ENCODE data around the gene CALR3. TPM values are rescaled to one million over a fixed set of nuclear protein-coding genes. Genes with fewer than 3 reads are reported as not detected.
"Not testable (repeated sequence)": the region's sequence is repeated elsewhere in the genome, so short reads cannot be mapped to it uniquely, and the experiment has no call there.

CALR3 gene
- total RNA-seq, 1 experiment from 2014 or later, result not detected

DNA sequence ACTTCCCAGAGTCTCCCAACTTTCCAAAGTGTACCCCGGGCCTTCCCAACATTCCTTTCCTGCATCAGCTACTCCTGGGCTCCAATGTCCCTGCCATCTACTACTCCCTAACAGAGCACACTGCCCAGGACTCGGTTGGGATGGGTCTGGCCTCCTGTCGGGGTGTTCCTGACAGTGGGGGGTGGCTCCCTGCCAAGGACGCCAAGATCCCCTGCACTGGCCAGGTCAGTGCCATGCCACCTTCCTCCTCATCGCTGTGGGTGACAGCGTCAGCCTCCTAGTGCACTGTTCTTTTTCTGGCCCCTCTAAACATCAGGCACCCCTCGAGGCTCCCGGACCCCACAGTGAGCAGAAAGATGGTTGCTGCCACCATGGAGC, 38.0 kb downstream of the CALR3 start:
- DNase-seq (ENCODE audit: low read depth), result no peak

DNA sequence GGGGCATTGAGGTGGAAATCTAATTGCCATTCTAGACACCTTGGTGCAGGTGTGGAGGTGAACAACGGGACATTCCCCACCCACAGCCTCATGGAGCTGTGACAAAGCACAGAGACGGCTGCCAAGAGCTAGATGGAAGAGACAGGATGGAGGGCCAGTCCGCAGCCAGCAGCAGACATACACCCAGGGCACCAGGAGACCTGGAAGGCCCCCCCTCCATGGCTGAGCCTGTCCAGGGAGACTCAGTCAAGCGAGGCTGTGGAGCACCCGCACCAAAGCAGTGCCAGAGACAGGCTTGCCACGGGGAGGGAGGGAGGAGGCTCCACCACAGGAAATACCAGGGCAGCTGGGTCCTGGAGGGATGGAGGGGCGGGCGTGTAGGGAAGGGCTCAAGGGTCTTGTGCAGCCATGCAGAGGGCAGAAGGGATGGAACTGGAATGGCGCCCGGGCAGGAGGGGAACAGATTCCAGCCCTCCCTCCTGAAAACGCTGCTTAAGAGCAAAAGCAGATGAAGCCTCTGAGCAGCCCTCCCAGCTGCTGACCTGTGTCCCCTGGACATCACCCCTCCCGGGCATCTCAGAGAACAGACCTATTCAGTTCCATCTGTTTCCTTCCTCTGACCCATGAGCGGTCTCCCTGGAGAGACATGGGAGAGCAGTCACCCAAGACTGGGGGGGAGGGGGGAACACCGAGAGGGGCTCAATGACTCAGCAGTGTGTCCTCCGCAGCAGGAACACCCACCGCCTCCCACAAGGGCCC, 38.6 kb downstream of the CALR3 start:
- DNase-seq (ENCODE audit: low read depth), result peak; percentile 63

DNA sequence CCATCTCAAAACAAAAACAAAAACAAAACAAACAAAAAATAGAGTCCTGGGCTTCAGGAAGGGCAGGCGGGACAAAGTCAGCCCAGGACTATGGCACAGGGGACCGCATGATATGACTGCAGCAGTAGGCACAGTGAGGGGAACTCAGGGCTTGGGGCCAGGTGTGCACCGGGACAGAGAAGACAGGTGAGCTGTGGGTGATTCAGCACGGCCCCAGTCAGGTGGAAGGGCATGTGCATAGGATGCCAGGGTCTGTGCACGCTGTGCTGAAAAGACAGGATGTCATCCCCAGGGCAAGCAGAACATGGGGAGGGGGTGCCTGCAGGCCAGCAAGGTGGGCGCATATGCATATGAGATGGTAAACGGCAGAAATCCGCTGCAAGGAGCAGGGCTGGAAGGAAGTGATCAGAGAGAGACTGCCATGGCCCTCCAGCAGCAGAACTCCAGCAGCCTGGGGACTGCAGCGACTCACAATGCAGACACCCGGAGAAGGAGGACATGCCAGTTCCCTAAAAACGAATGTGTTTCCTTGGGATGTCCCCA, 39.2 kb downstream of the CALR3 start:
- DNase-seq (ENCODE audit: low read depth), result no peak

DNA sequence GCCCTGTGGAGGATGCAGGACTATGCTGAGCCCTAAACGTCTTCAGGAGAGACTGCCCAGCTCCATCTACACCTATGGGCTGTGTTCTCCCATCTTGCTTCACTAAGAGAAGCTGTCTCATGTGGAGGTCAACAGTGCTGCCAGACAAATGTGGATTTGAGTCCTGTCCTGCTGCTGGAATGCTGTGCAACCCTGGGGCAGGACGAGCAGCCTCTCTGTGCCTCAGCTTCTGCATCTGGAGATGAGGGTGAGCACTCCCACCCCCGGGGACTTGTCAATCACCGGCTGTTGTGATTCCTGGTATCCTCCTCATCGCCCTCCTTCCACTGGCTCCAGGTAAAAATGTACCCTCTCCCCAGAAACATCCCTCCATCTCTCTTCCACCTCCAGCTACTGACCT, 40.5 kb downstream of the CALR3 start:
- no peak for DNase-seq (ENCODE audit: low read depth)

DNA sequence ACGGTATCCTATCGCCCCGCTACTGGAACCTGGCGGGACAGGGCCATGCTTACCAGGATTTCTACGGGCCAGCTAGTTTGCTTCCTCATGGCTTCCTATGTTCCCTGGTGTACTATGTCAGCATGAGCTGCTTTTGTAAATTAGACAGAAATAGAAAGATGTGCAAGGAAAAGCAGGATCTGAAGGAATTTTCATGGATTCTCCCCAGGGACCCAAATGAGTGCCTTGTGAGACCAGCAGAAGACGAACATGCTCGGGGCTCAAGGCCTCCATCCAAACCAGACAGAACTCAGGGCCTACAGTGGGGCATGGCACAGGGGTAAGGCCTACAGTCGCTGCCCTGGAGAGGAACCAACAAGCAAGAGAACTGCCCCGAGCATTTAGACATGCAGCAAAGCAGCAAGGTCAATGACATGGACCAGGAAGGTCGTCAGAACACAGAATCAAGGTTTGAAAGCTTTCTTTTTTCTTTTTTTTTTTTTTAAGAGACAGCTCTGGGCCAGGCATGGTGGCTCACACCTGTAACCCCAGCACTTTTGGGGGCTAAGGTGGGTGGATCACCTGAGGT, 41.5 kb downstream of the CALR3 start:
- DNase-seq (ENCODE audit: low read depth), result no peak

DNA sequence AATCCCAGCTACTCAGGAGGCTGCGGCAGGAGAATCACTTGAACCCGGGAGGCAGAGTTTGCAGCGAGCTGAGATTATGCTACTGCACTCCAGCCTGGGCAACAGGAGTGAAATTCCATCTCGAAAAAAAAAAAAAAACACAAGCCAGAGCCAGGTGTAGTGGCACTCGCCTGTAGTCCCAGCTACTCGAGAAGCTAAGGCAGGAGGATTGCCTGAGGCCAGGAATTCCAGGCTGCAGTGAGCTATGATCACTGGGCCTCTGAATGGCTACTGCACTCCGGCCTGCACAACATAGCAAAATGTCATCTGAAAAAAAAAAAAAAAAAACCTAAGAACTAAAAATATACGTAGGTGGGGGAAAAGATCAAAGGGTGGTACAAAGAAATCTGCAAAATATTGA, 43.6 kb downstream of the CALR3 start:
- DNase-seq (ENCODE audit: low read depth), result no peak

DNA sequence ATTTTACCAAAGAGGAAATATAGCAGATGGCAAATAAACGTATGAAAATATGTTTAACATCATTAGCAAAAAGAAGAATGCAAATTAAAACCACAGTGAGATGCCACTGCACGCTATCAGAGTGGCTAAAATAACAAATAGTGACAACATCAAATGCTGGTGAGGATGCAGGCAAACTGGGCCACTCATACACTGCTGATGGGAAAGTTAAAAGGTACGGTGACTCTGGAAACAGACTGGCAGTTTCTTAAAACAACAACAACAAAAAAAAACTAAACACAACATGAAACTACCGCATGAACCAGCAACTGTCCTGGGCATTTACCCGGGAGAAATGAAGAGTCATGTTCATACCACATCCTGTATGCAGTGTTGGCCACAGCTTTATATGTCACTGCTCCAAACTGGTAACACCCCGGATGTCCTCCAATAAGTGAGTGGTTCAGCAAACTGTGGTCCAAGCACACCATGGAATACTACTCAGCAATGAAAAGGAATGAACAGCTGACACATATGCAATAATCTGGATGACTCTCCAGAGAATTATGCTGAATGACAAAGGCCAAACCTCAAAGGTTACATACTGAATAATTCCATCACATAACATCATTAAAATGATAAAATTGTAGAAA, 46.5 kb downstream of the CALR3 start:
- DNase-seq (ENCODE audit: low read depth), result peak; percentile 42

DNA sequence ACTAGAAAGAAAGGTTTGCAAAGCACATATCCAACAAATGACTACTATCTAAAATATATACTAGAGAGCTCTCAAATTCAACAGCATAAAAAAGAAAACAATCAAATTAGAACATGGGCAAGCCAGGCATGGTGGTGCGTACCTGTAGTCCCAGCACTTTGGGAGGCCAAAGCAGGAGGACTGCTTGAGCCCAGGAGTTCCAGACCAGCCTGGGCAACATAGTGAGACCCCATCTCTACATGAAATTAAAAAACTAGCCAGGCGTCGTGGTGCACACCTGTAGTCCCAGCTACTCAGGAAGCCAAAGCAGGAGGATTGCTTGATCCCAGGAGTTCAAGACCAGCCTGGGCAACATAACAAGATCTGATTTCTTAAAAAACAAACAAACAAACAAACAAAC, 47.1 kb downstream of the CALR3 start:
- not testable (repeated sequence) for DNase-seq (ENCODE audit: low read depth)

DNA sequence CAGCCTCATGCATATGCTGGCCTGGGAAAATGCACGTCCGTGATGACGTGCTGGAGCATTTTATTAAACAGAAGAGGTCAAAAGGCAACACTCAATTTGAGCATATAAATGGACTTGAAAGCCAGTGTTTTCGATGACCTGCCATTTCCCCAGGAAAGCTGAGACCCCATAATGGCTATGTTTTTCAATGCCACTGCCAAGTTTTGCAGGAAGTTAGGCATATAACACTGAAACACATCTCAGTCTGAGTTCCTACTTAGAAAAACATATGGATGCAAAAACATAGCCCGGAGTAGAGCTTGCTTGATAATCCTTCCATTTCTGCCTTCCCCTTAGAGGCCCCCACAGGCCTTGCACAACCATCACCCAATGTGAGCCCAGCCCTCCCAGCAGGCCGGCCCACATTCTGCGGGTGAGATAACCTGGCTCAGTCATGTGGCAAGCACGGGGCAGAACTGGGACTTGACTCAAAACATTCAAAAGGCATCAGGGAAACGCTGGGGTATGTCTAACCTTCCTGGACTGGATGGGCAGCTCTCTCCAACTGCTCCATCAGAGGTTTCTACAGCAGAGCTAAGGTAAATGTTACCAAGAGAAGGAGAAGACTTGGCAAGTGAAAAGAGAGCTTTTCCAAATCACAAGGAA, 49.1 kb downstream of the CALR3 start:
- DNase-seq (ENCODE audit: low read depth), result peak; percentile 67

DNA sequence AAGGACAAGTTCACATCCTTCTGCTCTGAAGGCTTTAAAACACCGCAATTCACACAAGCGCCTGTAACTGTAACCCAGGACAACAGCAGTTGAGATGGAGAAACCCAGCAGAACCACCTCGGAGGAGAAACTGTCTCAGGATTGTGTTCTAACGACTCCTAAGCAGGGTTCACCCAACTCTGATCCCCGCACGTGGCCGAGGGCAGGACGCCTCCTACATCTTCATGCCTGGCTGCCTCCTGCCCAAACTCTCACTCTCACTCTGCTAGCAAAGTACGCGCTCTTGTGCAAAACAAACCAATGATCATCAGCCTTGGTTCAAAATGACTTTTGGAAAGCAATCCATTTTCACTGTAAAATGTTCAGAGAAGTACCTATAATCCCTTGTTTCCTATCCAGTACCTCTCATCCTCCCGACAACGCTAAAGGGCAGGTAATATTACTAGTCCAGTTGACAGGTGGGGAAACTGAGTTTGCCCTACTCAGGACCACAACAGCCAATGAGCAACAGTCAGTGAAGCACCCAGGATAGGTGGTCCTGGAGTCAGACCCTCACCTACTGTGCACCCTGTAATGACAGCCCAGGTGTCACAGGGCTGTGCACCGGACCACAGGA, 49.8 kb downstream of the CALR3 start:
- DNase-seq (ENCODE audit: low read depth), result no peak

DNA sequence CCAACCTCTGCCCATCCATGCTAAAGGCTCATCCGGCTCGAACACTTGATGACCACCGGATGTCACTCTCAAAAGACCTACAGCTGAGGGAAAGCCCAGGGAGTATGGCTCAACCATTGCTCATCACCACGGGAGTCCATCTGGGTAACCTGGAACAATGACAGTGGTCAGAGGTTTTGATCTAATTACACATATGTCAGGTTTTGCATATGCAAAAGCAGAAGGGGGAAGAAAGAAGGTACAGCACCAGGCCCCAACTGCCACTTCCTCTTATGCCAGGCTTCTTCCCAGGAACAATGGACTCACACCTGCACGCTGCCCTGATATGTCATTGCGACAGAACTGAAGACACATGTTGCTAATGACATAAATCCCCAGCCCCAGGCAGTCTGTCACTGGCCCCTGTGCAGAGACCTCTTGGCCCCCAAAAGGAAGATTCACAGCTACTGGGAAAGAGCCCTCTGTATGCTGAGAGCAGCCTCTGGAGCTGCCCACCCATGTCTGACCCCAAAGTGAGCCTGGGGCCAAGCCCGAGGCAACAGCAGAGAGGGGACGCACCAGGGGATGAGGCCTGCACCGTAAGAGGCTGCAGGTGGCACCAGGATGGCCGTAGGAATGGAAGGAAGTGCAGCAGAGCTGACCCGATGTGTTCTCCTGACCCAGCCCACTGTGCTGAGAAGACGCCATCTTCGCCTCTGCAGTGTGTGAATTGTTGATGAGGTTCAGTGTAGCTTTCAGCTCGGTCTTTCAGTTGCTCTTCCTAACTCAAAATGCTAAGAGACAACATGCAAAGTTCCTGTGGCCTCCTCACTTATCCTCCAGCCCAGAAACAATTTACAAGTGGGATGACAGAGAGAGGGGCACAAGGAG, 50.5 kb downstream of the CALR3 start:
- DNase-seq (ENCODE audit: low read depth), result peak; percentile 77

DNA sequence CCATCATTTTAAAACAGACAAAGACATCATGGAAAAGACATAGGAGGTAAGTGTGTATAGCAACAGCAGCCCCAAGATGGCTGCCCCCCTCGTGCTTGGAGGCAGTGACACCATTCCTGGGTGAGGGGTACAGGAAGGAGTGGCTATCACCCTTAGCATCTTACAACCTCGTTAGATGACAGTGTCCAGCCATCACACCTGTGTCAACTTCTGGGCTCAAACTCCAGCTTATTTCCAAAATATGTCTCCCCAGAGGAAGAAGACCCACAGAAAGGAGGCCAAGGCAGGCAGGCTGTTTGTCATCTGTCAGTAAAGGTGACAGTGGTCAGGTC, 51.7 kb downstream of the CALR3 start:
- no peak for DNase-seq (ENCODE audit: low read depth)

DNA sequence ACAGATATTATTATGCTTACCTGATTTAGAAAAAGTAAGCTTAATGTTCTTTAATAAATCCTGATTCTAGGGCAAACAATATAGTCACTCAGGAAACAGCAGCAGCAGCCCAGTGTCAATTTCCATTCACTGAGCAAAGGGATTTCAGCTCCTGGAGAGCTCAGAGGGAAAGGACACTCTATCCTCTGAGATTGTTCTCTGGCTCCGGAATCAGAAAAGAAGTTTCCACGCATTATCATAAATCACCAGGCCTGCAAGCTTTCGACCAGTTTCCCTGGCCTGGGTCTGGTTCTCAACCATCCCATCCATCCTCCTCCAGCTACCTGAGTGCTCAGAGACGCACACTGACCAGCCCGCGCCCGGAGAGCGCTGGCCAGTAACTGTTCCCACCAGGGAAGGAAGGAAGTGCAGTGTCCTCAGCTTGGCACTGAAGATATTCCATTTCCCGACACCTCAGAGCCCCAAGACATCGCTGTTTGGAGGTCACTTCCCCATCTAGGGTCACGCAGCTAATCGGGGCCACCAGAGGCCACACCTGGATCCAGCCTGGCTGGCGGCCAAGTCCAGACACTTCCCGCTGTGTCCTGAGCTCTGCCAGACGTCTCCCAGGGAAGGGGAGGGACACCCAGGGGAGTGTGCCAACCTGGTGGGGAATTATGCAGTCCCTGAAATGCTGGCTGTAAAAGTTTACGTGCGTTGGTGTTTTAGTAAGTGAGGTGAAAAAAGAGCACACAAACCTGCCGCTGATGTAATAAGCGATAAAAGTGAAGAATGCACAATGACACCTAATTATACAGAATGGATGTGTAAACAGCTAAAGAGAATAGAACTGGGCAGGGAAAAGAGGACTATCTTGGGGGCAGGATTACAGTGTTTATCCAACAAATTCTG, 53.3 kb downstream of the CALR3 start:
- DNase-seq (ENCODE audit: low read depth), result no peak

DNA sequence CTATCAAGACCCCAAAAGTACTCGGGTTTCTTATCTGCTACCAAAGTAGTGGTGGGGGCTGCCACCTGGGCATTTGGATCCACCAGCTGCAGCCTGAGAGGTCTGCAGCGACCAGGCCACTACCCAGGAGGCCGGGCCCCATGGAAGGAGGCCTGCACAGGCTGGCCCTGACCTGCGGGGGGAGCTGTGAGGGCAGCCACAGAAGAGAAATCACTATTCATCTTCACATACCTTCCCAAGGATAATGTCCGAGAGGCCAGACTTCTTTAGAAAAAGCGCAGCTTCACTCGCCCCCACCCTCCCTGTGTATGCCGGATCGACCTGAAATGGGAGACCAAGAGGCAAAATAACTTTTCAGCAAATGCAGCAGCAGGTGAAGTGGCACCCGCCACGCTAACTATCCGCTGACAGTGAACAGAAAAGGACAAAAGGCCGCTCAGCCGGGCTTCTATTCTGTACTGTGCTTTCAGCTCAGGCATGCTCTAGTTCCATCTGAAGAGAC, 54.3 kb downstream of the CALR3 start:
- no peak for DNase-seq (ENCODE audit: low read depth)

DNA sequence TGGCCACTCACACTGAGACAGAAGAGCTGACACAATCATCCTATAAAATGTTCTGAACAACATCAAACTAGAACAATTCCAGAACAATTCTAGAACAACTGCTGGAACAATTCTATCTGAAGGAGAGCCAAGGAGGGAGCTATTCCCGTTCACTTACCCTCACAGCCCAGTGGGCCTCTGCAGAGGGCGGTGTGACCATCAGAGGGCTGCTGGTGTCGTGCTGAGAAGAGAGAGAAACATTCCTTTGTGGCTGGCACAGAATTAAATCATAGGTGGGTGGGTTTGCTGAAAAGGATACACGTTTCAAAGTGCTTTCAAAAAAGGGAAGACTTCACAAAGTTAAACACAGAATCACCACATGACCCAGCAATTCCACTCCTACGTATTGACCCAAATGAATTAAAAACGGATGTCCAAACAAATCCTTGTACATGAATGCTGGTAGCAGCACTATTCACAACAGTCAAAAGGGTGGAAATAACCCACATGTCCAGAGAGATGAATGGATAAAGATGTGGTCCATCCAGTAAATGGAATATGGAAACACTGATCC, 59.1 kb downstream of the CALR3 start:
- no peak for DNase-seq (ENCODE audit: low read depth)

DNA sequence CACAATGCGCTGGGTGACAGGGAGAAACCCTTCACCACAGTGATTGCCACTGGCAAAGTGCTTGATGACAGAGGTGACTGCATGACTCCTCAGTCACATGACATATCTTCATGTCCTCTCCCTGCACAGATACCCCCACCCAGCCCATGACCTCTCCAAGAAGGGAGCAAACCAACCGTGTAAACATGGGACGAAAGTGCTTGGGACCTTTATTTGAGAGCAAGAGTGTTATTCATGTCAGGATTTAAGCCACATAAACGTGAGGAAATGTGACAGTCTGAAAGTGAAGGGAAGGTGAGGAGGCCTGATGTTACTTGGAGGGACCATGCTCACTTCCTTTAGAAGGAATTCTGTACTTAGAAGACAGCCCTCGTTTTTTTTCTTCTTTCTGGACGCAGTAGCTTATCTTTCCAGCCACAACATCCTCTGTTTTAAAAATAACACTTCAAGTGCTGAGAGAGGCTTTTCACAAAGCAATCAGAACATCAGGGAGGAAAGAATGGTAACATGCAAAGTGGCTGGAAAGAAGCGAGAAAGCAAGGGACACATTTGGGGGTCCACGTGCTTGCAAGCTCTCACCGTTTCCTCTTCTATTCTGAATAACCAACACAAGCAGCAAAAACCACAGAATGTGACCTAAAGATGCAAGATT, 59.8 kb downstream of the CALR3 start:
- no peak for DNase-seq (ENCODE audit: low read depth)

DNA sequence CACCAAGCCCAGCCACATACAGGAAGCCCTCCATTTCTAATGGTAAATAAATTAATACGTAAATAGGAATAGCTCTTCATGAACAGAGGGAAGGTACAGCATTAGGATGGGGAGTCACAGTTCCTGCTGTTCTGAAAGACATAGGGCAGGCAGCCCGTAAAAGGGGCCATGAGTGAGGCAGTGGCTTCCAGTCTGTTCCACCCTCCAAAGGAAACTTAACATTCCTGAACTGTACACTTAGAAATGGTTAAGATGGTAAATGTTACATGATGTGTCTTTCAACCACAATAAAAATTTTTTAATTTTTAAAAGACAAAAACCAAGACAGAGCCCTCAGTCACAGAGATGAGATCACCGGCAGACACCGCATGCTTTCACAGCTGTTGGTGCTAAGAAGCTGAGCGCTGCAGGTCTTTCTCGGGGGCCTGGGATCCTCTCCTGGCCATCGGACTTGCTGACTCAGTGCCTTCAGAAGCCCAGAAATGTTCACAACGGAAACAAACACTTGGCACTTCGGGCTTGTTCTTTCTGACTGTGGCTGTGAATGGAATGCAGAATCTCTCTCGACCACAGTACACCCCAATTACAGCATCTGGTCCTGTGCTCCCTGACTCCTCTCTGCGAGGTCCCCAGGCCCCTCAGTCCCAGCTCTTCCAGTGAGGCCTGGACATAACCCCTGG, 60.6 kb downstream of the CALR3 start:
- DNase-seq (ENCODE audit: low read depth), result peak; percentile 85

DNA sequence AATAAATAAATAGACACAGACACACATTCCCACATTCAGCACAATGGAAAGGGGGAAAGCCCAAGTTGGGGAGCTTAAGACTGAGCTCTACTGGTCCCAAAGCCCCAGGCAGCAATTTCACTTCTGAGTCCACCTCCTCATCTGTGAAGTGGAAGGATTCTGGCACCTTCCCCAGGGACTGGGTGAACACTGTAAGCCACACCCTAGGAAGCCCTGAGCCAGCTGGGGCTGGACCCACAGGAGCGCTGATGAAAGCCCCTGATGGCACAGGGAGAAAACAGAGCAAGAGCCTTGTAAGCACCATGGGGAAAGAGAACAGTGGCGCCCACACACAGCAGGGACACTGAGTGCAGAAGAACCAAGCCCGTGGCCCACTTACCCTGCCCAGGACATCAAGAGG, 62.0 kb downstream of the CALR3 start:
- DNase-seq (ENCODE audit: low read depth), result no peak

DNA sequence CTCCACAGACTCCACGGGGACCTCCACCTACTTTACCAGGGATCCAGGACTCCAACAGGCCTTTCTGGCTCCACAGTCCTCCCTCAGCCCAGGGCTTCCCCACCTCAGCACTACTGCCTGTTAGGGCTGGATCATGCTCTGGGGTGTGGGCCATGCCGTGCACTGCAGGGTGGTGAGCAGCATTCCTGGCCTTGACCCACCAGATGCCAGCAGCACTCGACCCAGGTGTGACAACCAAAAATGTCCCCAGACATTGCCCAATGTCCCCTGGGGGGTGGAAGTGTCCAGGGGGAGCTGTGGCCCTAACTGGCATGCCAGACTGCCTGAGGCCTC, 66.2 kb downstream of the CALR3 start:
- no peak for DNase-seq (ENCODE audit: low read depth)

All from RPMI7951 (cell line).